Endometrial microvascular endothelial cells (primary cell): Measurements from ENCODE around the gene MAD1L1. TPM values are rescaled to one million over a fixed set of nuclear protein-coding genes. Genes with fewer than 3 reads are reported as not detected.

Source experiments
- in situ Hi-C: cut with HindIII; loops from 2 replicates; pipeline ENCODE4 v1.10.0; 2017; ENCODE audit warnings: low sequenced_read_pairs, low pct_unique_long_range_greater_than_20kb; ENCODE audit errors: inconsistent ontology term
- total RNA-seq: library from RNA; depleted of rRNA; stranded (reverse); fragments of >200 nt; gene quantifications from one replicate; pipeline ENCODE4 v1.2.3, GENCODE V29; 2015; ENCODE audit errors: inconsistent ontology term

MAD1L1 gene
- total RNA-seq, 1 donor from 2014 or later: 44.7 TPM

- in situ Hi-C loops: no loop called here
Observed at GRCh38 chr7:2152646-2153045, 80.1 kb downstream of the MAD1L1 start.

- in situ Hi-C loops: no loop called here
Observed at GRCh38 chr7:2151801-2152612, 80.7 kb downstream of the MAD1L1 start.

GRCh38 chr7:2151237-2151636, 81.5 kb downstream of the MAD1L1 start:
- in situ Hi-C loops: no loop called here

- in situ Hi-C loops: no loop called here
Observed at GRCh38 chr7:2150445-2150815, 82.3 kb downstream of the MAD1L1 start.

DNA sequence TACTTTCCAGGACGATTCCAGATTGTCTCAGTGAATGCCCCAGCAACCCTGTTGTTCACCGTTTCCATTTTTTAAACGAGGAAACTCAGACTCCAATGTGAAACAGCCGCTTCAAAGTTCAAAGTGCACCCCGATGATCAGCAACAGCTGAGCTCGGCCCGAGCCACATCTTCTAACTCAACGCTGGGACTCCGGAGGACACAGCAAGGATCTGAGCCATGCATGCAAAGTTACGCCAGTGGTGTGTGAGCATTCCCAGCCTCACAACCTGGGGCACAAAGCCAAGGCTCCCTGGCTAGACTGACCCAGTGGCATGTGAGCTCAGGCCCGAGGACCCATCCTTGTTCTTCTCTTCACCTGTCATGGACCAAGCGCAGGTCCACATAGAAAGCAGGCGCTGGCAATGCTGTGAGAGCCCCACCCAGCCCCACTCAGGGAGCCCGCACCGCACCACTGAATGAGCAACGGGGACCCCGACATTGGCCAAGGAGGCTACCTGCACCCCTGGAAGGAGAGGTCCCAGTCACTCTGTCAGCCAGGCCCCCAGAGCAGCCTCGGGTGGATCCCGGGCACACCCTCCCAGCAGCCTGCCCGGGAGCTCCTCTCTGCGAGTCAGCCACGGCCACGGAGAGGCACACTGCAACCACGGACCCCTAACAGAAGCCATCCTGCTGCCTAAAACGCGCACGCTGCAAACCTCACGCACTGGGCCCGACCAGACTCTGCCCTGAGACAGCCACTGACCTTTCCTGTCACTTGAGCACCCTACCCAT, 82.9 kb downstream of the MAD1L1 start:
- in situ Hi-C loops: no loop called here

- in situ Hi-C loops: no loop called here
Observed at GRCh38 chr7:2148814-2149213, 83.9 kb downstream of the MAD1L1 start.

- in situ Hi-C loops: no loop called here
Observed at GRCh38 chr7:2148189-2148588, 84.6 kb downstream of the MAD1L1 start.

DNA sequence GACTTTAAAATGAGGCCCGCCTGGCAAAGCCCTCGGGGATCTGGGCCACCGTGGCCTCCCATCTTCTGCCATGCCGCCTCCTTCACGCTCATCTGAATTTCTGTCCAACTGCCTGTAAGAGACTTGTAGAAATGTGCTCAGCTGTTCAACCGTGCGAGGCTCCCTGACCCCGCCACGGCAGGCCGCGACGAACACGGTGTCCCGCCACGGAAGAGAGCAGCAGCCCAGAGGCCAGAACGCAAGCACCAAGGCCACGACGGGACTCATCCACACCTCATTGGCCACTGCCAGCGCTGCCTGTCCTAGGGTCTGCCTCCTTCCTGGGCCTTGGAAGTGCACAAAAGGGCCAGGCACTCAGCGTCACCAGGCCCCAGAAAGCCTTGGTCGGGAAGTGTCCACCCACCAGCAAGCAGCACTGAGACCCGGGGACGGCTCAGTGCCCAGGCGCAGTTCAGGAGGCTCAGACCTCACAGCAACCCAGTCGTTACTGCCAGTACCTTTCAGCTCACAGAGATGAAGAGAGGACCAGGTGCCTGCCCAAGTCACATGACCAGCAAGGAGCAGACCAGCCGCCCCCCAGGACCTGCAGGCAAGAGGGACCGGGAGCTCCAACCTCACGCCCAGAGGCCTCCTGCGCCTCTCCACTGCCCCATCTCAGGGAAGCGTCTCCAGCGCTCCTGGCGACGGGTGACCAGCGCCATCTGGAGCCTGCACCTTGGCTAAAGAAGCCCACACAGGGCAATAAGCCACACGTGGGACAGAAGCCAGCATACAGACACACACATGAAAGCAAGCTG, 85.9 kb downstream of the MAD1L1 start:
- in situ Hi-C loops: no loop called here

DNA sequence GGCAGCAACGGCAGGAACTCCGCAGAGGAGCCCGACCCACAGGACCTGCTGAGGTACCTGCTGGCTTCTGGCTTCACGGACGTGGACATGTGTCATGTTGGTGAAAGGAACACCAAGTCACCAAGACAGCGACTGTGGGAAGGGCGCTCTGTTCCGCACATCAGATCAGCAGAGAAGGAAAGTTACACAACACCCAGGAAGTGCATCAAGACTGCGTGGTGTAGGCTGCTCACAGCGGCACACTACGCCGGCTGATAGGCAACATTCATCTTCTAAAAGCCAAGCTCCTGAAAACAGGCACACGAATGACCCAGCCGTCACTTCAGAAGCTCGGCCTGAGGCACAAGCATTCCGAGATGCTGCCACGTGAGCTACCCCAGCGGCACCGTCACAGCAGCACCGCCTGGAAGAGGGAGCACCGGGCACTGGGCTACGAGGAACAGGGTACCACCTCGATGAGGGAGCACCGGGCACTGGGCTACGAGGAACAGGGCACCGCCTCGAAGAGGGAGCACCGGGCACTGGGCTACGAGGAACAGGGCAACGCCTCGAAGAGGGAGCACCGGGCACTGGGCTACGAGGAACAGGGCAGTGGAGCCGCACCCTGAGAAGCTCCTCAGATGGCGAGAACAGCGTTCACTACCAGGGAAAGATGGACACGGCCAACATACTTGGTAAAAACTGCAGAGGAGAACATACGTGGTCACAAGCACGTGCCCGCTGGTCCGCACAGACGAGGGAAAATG, 86.7 kb downstream of the MAD1L1 start:
- in situ Hi-C loops: no loop called here

GRCh38 chr7:2144926-2145325, 87.8 kb downstream of the MAD1L1 start:
- in situ Hi-C loops: no loop called here

DNA sequence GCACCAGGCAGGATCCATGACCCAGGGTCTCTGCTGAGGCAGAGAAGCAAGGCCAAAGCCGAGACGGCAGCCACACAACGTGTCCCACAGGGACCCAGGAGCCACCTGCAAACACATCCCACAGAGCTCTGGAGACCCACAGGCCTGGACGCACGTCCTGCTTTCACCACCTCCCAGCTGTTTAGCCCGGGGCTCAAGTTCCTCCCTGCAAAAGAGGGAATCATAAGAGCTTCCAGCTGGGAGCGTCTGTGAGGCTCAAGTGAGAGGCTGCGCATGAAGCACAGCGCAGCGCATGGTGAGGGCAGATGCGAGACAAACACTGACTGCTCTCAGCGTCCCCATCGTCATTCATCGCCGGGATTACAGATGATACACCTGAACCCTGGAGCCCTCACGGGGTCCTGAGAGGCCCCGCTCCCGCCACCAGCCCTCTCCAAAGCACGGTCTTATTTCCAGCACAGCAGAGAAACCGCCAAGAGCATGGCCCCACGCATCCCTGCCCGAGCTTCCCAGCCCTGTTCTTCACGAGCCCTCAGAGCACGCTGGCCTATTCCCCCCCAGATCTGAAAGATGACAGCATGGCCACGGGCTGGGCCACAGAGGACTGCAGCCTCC, 88.7 kb downstream of the MAD1L1 start:
- in situ Hi-C loops: no loop called here

- in situ Hi-C loops: no loop called here
Observed at GRCh38 chr7:2143450-2143849, 89.3 kb downstream of the MAD1L1 start.

DNA sequence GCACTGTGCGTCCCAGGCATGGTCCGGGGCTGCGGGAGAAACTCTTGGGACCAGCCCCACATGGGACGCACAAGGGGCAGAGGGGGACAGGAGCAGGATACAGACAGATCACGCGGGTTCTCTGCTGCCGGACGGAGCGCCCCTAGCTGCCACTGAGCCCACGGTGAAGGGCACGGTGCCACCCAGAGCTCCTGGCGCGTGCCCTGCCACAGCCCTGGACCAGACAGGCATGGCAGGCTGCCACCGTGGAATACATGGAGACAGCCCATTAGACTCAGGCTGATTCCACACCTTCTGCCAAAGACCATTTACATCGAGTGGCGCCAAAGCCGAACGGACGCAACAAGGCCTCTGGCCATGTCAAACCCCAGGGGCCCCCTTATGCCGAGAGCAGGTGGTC, 90.4 kb downstream of the MAD1L1 start:
- in situ Hi-C loops: no loop called here

DNA sequence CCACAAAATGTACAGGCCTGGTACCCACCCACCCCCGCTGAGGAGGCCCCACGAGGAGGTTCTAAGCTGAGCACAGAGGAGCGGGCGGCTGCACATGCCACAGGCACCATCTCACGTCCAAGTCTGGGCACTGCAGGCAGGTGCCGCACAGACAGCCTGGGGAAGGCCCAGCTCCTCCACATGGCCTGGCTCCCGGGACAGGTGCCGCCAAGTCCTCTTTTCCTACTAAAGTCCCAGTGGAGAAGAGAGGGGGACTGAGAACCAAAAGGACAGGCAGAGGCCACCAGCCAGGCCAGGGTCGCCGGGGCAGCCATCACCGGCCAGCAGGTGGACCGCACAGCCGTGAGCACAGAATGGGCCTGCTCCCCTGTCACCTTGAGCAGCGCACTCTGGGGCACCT, 91.1 kb downstream of the MAD1L1 start:
- in situ Hi-C loops: no loop called here

- in situ Hi-C loops: no loop called here
Observed at GRCh38 chr7:2141021-2141410, 91.7 kb downstream of the MAD1L1 start.

DNA sequence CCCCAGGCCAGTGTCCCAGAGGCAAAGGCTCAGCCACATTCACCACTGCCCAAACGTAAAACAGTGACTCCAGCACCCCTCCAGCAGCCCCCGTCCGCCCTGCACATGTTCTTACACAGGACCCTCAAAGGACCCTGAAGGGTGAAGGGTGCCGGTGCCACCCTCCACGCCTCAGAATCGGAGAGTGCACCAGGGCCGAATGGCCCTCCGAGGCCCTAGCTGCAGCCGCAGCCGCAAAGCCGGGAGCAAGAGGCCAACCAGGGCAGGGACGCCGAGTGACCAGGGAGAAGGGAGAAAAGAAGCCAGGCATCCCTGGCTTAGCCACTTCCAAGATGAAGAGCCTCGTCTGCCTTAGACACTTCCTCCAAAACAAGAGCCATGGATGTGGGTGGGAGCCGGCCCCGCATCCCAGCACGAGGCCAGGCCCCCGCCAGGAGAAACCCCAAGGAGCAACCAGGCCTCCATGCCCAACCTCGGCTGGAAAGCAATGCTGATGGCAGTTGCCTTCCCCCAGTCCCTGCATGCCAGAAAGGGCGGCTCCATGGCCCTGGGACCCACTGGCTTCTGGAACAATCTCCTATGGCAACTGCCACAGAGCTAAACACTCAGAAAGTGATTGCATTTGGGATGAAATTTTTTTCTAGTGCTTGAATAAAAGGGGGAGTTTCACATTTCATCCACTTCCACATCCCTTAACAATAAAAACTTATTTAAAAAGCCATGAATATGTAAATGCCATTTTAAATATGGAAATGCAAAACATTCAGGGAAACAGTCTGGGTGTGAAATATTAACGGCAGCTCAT, 92.3 kb downstream of the MAD1L1 start:
- in situ Hi-C loops: no loop called here

GRCh38 chr7:2139004-2139699, 93.6 kb downstream of the MAD1L1 start:
- in situ Hi-C loops: no loop called here
